GM10248 (cell line): ENCODE measurements around the gene TRMT10A.

Experiments
- CTCF ChIA-PET: fragments of 300-600 bp; sonication (Branson Sonifier 250); formaldehyde crosslinking; extraction: SDS; loops from one replicate; lab custom pipeline; 2021; ENCODE audit warnings: antibody characterized with exemption; lab: Yijun Ruan, JAX
- POLR2A ChIA-PET: fragments of 350-650 bp; sonication (Branson Sonifier 250); formaldehyde crosslinking; extraction: SDS; loops from one replicate; lab custom pipeline; 2020; ENCODE audit warnings: antibody characterized with exemption; lab: Yijun Ruan, JAX
- DNase-seq: peaks from one replicate; pipeline ENCODE4 v3.0.0; 2012; ENCODE audit errors: extremely low spot score
- CTCF ChIP-seq: IDR thresholded peaks from 2 replicates; pipeline ENCODE4 v1.5.1; 2012; ENCODE audit warnings: mild to moderate bottlenecking, low read depth; ENCODE audit errors: extremely low read depth, missing control alignments, control extremely low read depth

Gene TRMT10A

GRCh38 chr4:99571883-99572282, 8.0 kb upstream of the TRMT10A start:
- ChIA-PET POLR2A (no interaction called here), CTCF (no interaction called here)
- DNase-seq, result no peak
- TF ChIP-seq CTCF, result no peak

- no peak for TF ChIP-seq CTCF
- ChIA-PET POLR2A (no interaction called here), CTCF (interaction anchor here (0.6 to 3.5 kb wide), 4 partner anchors 12 to 384 kb away, joined by 3 to 30 read pairs (median 8); no protein-coding TSS in a partner anchor)
- DNase-seq, result no peak
Measured at GRCh38 chr4:99564921-99565320, 1.1 kb upstream of the TRMT10A start.

GRCh38 chr4:99552872-99553271, 11.0 kb downstream of the TRMT10A start:
- POLR2A ChIA-PET, result no interaction called here
- no peak for DNase-seq
- CTCF ChIA-PET, result interaction anchor here (1.2 to 3.9 kb wide), 3 partner anchors 12 to 257 kb away, joined by 3 to 14 read pairs (median 4); no protein-coding TSS in a partner anchor
- TF ChIP-seq CTCF, result no peak

GRCh38 chr4:99540277-99540939, 23.4 kb downstream of the TRMT10A start:
- CTCF ChIA-PET, result interaction anchor here (1.0 kb wide), 1 partner anchor 11 kb away, joined by 4 read pairs; no protein-coding TSS in a partner anchor
- POLR2A ChIA-PET, result no interaction called here
- no peak for TF ChIP-seq CTCF
- no peak for DNase-seq

GRCh38 chr4:99537674-99538073, 26.2 kb downstream of the TRMT10A start:
- no peak for DNase-seq
- ChIA-PET POLR2A (no interaction called here), CTCF (interaction anchor here (0.9 to 1.3 kb wide), 3 partner anchors 13 to 23 kb away, joined by 3 to 4 read pairs (median 3); no protein-coding TSS in a partner anchor)
- no peak for TF ChIP-seq CTCF

- ChIA-PET POLR2A (no interaction called here), CTCF (no interaction called here)
- DNase-seq, result no peak
- TF ChIP-seq CTCF, result no peak
Measured at GRCh38 chr4:99536848-99537247, 27.0 kb downstream of the TRMT10A start.
